ENCODE measurements around the gene BORCS6. TPM values are rescaled to one million over a fixed set of nuclear protein-coding genes. Genes with fewer than 3 reads are reported as not detected.

The BORCS6 gene
- total and polyA plus RNA-seq, 9 of the 15 experiments (the other 6 are each of a cell fraction or from before 2014, with no cell fraction given), result 0.01 to 7.4 (median 2.3) TPM

GRCh38 chr17:8185582-8186445 lies 4.2 kb downstream of the BORCS6 start (continued):
- TF ChIP-seq ZNF318 (IDR thresholded peaks at IDR 0.05; ENCODE audit: borderline replicate concordance in 1 of 2, low read depth in 1 of 2), result no peak
- TF ChIP-seq ZNF436 (CRISPR knock-in tag; IDR thresholded peaks at IDR 0.05), result no peak
- TF ChIP-seq KDM4B (IDR thresholded peaks at IDR 0.05; ENCODE audit: borderline replicate concordance in 2 of 2, low read depth in 1 of 2), result no peak
- 0 out of 2 replicates have a peak, but pooled peaks have one; percentile 23 for TF ChIP-seq ZBTB7A (IDR thresholded peaks at IDR 0.05; ENCODE audit: borderline replicate concordance, control insufficient read depth, low read depth, low read length)
- no peak for TF ChIP-seq NFRKB (IDR thresholded peaks at IDR 0.05; ENCODE audit: low read depth)
- no peak for TF ChIP-seq MEF2A (IDR thresholded peaks at IDR 0.05; ENCODE audit: control insufficient read depth, low read depth, low read length)
- peak; percentile 50 for TF ChIP-seq RBFOX2 (IDR thresholded peaks at IDR 0.05; ENCODE audit: low read depth, low read length)
- no peak for TF ChIP-seq HDAC8 (tag; IDR thresholded peaks at IDR 0.05)
- no peak for TF ChIP-seq SREBF2 (CRISPR knock-in tag; IDR thresholded peaks at IDR 0.05)
- TF ChIP-seq CAMTA2 (CRISPR knock-in tag; conservative IDR thresholded peaks at IDR 0.05), result no peak
- TF ChIP-seq PHB (CRISPR knock-in tag; IDR thresholded peaks at IDR 0.05), result no peak
- no peak for TF ChIP-seq ZNF274 (IDR thresholded peaks at IDR 0.05; ENCODE audit: borderline replicate concordance, low read depth, low read length)
- TF ChIP-seq RBM22 (IDR thresholded peaks at IDR 0.05; ENCODE audit: low read depth, low read length, poor library complexity, severe bottlenecking), result no peak
